GM21723 (cell line): ENCODE data around the gene MASP1.

Source experiments
- ATAC-seq: cut with Tn5 transposase; IDR thresholded peaks from one replicate; pipeline ENCODE4 v1.9.1; 2021; ENCODE audit warnings: mild to moderate bottlenecking, moderate library complexity; ENCODE audit not compliant: unreplicated experiment

Gene MASP1

GRCh38 chr3:187293516-187294430 lies 2.2 kb upstream of the MASP1 start:
- no peak for ATAC-seq

DNA sequence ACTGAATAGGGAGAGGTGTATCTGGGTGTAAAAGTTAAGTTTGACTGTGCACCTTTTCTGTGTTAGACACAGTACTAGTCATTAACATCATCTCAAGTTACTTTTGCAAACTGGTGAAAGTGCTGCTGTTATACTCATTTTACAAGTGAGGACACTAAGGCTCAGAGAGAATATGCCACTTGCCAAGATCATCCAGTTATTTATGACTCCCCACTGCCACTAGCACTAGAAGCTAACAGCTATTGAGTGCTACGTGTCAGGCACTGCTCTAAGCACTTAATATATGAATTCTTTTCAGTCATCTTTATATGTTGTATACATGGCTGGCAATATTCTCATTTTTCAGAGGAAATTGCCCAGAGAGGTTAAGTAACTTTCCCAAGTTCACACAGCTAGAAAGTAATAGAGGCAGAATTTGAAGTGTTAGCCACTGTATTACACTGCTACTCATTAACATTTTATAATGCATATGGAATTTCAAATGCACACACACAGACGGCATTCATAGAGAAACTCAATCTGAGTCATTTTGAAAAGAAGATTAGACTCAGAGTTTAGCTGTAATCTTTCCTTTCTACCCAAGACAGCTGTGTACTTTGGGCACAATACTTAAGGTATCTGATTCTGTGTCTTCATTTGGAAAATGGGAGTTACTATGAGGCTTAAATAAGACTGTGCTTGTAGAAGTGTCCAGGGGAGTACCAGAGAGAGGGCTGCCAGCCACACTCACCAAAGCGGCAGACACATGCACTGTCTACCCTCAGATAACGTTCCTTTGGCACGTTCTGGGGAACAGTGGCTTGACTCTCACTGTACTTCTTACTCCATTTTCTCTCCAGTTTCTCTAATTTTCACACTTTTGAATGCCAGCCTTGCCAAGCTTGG lies 1.3 kb upstream of the MASP1 start:
- no peak for ATAC-seq

GRCh38 chr3:187292181-187292580 lies 644 bp upstream of the MASP1 start:
- ATAC-seq: no peak

- ATAC-seq: no peak
Observed at GRCh38 chr3:187291001-187291511, 481 bp downstream of the MASP1 start.

DNA sequence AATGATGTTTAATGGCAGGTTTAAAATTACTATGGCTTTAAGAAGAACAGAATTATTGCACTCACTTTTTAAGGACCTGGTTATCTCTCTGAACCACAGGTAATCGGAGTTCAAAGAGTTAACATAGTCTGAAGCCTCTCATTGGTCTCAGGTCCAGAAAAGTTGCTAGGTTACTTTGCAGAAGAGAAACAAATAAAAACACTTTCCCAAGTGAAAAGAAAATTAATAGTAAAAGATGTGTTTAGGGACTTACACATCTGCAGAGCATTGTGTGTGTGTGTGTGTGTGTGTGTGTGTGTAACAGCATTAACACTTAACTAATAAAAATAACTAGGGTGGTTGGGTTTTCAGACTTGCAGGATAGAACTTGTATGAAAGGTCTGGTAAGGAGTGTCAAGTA lies 1.0 kb downstream of the MASP1 start:
- no peak for ATAC-seq

DNA sequence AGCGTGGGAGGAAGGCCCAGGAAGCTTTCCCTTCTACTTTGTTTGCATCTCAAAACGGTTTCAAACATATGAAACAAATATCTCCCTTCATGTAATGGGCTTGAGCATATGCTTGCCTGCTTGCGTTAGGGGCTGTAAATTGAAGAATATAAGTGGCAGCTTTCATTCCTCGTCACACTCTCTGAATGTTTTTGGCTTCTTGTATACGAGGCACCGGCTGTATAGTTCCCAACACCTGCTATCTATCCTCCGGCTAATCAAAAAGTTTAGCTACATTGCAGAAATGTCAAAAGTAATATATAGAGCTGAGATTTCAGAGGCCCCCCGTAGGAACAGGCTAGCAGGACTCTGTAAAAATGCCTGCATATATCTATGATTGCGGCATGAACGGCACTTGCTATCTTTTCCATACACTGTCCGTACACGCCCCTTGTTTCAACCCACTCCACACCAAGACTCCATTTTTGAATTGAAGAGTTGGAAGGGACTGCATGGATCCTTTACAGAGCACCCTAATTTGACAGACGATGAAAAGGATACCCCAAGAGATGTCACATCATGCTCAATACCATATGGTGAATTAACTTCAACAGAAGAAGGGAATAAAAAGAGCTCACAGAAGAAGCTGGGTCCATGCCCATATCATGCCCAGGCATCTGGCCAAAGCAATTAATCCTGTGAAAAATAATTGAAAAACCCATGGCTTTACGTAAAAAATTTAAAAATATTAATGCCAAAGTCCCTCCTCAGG lies 2.5 kb downstream of the MASP1 start:
- no peak for ATAC-seq

- ATAC-seq: no peak
Observed at GRCh38 chr3:187288131-187288854, 3.2 kb downstream of the MASP1 start.

DNA sequence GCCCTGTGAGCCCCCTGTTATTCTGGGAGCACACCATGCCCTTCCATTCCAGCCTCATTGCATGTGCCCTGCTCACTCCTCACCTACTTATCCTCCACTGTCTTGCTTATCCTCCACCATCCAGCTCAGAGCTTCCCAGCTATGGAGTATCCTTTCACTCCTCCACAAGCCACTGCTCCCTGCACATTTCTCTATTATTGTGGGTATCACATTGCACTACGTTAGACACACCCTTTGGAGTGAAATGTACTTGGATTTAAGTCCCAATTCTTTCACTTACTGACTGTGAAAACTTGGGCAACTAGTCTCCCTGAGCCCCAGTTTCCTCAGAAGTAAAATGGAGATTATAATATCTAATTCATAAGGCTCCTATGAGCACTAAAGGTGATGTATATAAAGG lies 4.3 kb downstream of the MASP1 start:
- ATAC-seq: no peak

DNA sequence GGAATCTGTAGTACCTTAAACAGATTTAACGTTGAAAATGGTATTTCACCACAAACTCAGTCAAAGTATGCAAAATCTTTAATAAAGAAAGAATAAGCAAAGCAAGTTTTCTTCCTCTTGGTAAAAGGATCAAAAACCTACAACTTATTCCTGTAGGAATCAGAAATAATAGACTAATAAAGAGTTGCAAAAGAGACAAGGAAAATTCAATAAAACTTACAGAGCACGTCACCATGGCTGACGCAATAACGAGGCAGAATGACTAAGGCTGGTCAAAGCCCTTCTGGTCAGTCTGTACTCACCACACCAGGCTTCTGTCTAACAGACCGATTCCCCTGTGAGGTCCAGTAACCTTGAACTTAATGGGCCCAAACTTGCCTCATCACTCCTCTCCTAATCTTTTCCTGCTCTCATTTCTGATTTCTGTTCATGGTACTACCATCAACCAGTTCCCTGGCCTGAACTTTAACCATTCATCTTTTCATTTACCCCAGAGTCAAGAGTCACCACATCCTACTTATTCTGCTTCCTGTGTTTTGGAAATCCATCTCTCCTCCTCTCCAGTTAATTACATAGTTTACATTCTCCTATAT lies 5.0 kb downstream of the MASP1 start:
- no peak for ATAC-seq

DNA sequence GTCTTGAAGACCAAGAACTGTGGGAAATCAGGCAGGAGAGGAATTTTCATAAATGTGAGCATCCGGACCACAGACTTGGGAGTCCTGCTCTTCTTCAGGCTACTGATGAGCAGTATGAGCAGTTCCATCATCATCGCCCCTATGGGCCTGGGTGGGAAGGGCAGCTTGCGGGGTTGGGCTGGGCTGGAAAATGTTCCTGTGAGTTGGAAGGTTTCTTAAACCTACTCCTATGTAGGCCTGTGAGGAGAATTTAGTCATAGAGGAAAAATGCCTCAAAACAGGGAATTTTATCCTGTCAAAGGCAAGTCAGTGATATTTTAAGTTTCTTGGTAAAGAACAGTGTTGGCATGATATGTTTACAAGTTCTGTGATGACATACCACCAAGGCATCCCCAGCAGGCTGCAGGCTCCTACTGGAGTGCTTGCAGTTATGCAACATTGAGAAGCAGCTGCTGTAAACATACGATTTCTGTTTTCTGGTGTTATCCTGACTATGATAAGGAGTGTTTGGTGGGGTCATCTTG lies 10.3 kb downstream of the MASP1 start:
- ATAC-seq: no peak

DNA sequence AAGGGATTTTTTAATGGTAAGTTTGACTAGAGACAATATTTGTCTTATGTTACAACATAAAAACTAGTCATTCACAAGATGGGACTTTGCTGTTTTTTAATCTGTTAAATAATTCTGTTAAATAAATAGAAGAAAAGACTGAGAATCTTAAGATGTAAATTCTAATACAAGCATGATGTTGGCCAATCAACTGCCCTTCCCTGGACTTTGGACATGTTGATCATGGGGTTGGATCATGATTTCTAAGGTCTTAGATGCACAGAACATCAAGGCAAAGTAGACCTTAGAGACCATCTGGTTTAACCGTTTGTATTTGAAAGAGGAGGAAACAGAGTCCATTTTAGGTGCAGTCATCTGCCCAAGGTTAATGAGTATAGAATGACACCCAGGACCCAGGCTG lies 10.9 kb downstream of the MASP1 start:
- no peak for ATAC-seq

- no peak for ATAC-seq
Observed at GRCh38 chr3:187277129-187277462, 14.4 kb downstream of the MASP1 start.

DNA sequence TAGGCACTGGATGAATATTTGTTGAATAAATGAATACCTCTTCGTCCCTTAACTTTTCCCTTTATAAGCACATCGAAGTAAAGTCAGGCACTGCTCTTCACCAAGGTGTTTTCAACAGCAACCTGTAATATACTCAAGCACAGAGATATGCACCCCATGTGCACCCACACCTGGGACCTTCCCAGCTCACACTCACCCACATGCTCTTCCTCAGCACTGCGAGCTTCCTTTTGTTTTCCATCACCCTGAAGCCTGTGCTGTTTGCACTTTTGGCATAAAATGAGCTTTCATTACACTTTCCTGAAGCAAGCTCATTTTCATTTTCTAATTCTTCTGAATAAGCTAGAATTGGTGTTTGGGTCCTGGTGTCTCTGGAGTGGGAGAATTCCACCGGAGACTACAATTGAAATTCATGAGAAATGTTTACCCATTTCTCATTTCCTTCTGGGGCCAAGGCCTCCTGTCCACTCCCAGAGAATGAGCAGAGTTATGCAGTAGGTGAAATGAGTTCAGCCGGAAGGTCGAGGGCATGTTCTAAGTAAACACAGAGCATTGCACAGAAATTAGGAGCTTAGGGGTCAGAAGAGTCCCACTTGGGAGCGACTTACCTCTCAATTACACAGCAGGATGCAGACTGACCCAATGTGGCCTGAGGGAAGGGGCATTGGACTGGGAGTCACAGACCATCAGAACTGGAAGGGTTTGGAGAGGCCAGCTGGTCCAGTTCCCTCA lies 15.0 kb downstream of the MASP1 start:
- no peak for ATAC-seq

GRCh38 chr3:187274977-187275338 lies 16.6 kb downstream of the MASP1 start:
- ATAC-seq: no peak

- no peak for ATAC-seq
Observed at GRCh38 chr3:187274315-187274976, 17.1 kb downstream of the MASP1 start.

- no peak for ATAC-seq
Observed at GRCh38 chr3:187271582-187271981, 20.0 kb downstream of the MASP1 start.

DNA sequence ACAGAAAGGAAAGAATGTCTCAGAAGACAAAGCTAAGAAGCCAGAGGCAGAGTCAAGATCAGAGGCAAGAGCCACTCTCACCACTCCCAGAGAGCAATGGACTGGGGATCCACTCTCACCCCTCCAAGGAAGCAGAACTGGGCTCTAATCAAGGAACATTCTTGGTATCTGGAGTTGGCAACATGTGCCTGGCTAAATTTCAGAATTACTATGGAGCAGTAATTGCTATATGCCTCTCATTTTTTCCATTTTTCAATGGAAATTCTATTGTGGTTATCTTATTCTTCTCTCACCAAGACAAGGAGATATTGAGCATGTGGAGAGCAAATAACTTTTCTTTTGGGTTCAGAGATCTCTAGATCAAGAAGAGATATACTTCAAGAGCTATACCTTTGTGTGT lies 22.1 kb downstream of the MASP1 start:
- ATAC-seq: no peak

DNA sequence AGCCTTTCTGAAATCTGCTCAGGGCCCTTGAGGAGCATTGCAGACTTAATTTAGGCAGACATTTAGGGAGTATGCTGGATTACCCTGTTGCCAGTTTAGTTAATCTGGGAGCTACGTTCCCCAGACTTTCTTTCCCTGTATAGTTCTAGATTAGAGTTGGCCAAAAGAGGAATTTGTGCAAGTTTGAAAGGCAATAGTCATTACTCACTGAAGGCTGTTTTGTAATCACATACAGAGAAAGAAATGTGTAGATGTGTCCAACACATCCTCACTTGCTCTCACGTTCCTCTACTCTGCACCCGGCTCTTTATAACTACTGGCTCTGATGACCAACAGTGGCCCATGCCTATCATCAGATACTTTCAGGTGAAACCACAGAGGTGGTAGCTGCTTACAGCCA lies 24.2 kb downstream of the MASP1 start:
- ATAC-seq: no peak

- no peak for ATAC-seq
Observed at GRCh38 chr3:187266691-187267090, 24.8 kb downstream of the MASP1 start.
